Astrocyte (in vitro differentiated cells and primary cell): ENCODE data around the gene AUTS2. TPM values are rescaled to one million over a fixed set of nuclear protein-coding genes. Genes with fewer than 3 reads are reported as not detected.

ENCODE experiments used
- DNase-seq: peaks from one replicate; pipeline ENCODE4 v3.0.0-alpha.2; 2010; ENCODE audit warnings: low read depth
- FAIRE-seq: peaks from 2 replicates; lab custom pipeline; 2011; peaks lifted over from hg19 to GRCh38; lab: Jason Lieb, UNC
- H2AFZ ChIP-seq: 2 replicates; pipeline ENCODE4 v1.6.0; 2012; ENCODE audit warnings: low read depth, low read length, inconsistent platforms
- H3K27ac ChIP-seq: 2 replicates; pipeline ENCODE4 v1.5.1; 2011; ENCODE audit warnings: low read depth, low read length, inconsistent platforms
- H3K27me3 ChIP-seq: 2 replicates; pipeline ENCODE4 v1.6.0; 2011; ENCODE audit warnings: low read length, inconsistent platforms; ENCODE audit not compliant: insufficient read depth
- H3K36me3 ChIP-seq: 2 replicates; pipeline ENCODE4 v1.5.1; 2011; ENCODE audit warnings: low read length, inconsistent platforms; ENCODE audit not compliant: insufficient read depth
- H3K4me1 ChIP-seq: 2 replicates; pipeline ENCODE4 v1.5.1; 2011; ENCODE audit warnings: low read length, inconsistent platforms; ENCODE audit not compliant: insufficient read depth
- H3K4me2 ChIP-seq: 2 replicates; pipeline ENCODE4 v1.6.0; 2012; ENCODE audit warnings: low read length, inconsistent platforms
- H3K4me3 ChIP-seq: 2 replicates; pipeline ENCODE4 v1.5.1; 2011; ENCODE audit warnings: low read depth, mild to moderate bottlenecking, low read length, inconsistent platforms; ENCODE audit not compliant: insufficient read depth
- H3K79me2 ChIP-seq: 2 replicates; pipeline ENCODE4 v1.6.0; 2012; ENCODE audit warnings: mild to moderate bottlenecking, low read length, inconsistent platforms; ENCODE audit not compliant: insufficient read depth
- H3K9ac ChIP-seq: 2 replicates; pipeline ENCODE4 v1.6.0; 2012; ENCODE audit warnings: mild to moderate bottlenecking, low read length, inconsistent platforms
- H3K9me3 ChIP-seq: 2 replicates; pipeline ENCODE4 v1.5.1; 2012; ENCODE audit warnings: low read depth, mild to moderate bottlenecking, low read length, inconsistent platforms; ENCODE audit not compliant: insufficient read depth
- H4K20me1 ChIP-seq: 2 replicates; pipeline ENCODE4 v1.6.0; 2012; ENCODE audit warnings: low read length, inconsistent platforms; ENCODE audit not compliant: insufficient read depth
- H3K27ac Mint-ChIP-seq: one replicate; pipeline ENCODE4 v1.8.0; 2021; ENCODE audit warnings: mild to moderate bottlenecking, mixed read lengths; ENCODE audit not compliant: unreplicated experiment
- H3K27me3 Mint-ChIP-seq: one replicate; pipeline ENCODE4 v1.8.0; 2021; ENCODE audit warnings: low read depth, mixed read lengths; ENCODE audit not compliant: unreplicated experiment
- H3K36me3 Mint-ChIP-seq: one replicate; pipeline ENCODE4 v1.8.0; 2021; ENCODE audit warnings: low read depth, mixed read lengths; ENCODE audit not compliant: unreplicated experiment
- H3K4me1 Mint-ChIP-seq: one replicate; pipeline ENCODE4 v1.8.0; 2021; ENCODE audit warnings: low read depth, mixed read lengths; ENCODE audit not compliant: unreplicated experiment
- H3K4me3 Mint-ChIP-seq: one replicate; pipeline ENCODE4 v1.8.0; 2021; ENCODE audit warnings: mild to moderate bottlenecking, moderate library complexity, mixed read lengths; ENCODE audit not compliant: unreplicated experiment
- H3K9me3 Mint-ChIP-seq: one replicate; pipeline ENCODE4 v1.8.0; 2021; ENCODE audit warnings: mild to moderate bottlenecking, mixed read lengths; ENCODE audit not compliant: unreplicated experiment
- EZH2 ChIP-seq: IDR thresholded peaks from 2 replicates; pipeline ENCODE4 v1.6.1; 2012; ENCODE audit warnings: mild to moderate bottlenecking, low read length, inconsistent platforms; ENCODE audit not compliant: insufficient read depth
- total RNA-seq: library from RNA; stranded (reverse); gene quantifications from 2 replicates; pipeline ENCODE4 v1.2.1, GENCODE V29; 2021
- TF ChIP-seq, protein P1 (sequence below): IDR thresholded peaks from 2 replicates; pipeline ENCODE4 v1.5.1; 2011; ENCODE audit warnings: low read depth, mild to moderate bottlenecking, inconsistent platforms, low read length, moderate library complexity; ENCODE audit not compliant: insufficient read depth

AUTS2 gene
- total RNA-seq, 1 donor from 2014 or later: 73.2 TPM

DNA sequence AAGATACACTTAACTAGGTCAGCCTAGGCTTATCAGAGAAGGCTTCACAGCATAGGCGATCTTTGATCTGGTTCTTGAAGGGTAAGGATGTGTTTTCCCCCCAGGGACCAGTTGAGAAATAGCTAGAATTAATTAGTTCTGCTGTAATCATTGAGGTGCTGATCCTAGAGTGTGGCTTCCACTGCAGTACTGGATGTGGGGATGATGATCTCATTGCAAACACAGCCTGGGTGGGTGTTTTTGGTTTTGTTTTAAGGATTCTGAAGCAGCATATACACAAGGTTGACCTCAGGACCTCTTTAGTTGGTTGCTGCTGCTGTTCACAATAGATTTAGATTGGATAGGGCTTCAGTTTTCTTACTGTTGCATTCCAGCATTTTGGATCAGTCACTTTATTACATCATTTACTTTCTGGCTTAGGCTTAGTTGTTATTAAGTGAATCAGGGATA, 159.7 kb downstream of the AUTS2 start:
- peaks cover 10% of the 10 kb centered on the region for H3K4me1 ChIP-seq
- no peaks in the 10 kb centered on the region for H3K9me3 Mint-ChIP-seq
- no peaks in the 10 kb centered on the region for H3K36me3 ChIP-seq
- H3K79me2 ChIP-seq: peaks cover 4% of the 10 kb centered on the region
- no peak overlapping the region for H2AFZ ChIP-seq
- FAIRE-seq (no peak), DNase-seq (peak; percentile 75)
- H3K36me3 Mint-ChIP-seq: no peaks in the 10 kb centered on the region
- no peak overlapping the region for H3K9ac ChIP-seq
- peak overlapping the region; percentile 50 for H3K27ac Mint-ChIP-seq
- no peaks in the 10 kb centered on the region for H3K27me3 Mint-ChIP-seq
- H3K9me3 ChIP-seq: no peaks in the 10 kb centered on the region
- H3K4me1 Mint-ChIP-seq: peaks cover 58% of the 10 kb centered on the region
- no peak overlapping the region for H3K4me2 ChIP-seq
- TF ChIP-seq, protein P1, sequence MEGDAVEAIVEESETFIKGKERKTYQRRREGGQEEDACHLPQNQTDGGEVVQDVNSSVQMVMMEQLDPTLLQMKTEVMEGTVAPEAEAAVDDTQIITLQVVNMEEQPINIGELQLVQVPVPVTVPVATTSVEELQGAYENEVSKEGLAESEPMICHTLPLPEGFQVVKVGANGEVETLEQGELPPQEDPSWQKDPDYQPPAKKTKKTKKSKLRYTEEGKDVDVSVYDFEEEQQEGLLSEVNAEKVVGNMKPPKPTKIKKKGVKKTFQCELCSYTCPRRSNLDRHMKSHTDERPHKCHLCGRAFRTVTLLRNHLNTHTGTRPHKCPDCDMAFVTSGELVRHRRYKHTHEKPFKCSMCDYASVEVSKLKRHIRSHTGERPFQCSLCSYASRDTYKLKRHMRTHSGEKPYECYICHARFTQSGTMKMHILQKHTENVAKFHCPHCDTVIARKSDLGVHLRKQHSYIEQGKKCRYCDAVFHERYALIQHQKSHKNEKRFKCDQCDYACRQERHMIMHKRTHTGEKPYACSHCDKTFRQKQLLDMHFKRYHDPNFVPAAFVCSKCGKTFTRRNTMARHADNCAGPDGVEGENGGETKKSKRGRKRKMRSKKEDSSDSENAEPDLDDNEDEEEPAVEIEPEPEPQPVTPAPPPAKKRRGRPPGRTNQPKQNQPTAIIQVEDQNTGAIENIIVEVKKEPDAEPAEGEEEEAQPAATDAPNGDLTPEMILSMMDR: no peak
- TF ChIP-seq EZH2: no peak
- no peak overlapping the region for H3K4me3 ChIP-seq
- H4K20me1 ChIP-seq: peaks cover 68% of the 10 kb centered on the region
- H3K27me3 ChIP-seq: no peaks in the 10 kb centered on the region
- H3K27ac ChIP-seq: no peak overlapping the region
- no peak overlapping the region for H3K4me3 Mint-ChIP-seq

DNA sequence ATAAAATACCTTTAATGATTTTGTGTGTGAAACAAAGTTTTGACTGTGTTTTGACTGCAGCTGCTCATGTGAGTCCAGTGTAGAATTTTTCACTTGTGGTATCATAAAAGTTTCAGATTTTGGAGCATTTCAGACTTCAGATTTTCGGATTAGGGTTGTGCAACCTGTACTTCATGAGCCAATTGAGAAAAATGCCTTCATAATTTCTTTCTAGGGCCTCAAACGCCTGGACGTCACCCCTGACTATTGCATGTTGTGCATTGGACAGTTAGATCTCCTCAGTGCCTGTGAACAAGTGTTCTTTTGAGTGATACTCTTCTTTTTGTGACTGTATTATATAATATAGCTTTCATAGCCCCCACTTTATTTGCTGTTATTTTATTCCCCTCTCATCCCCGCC, 161.1 kb downstream of the AUTS2 start:
- peaks cover 9% of the 10 kb centered on the region for H3K79me2 ChIP-seq
- H3K27ac ChIP-seq: no peak overlapping the region
- H3K9ac ChIP-seq: no peak overlapping the region
- no peak overlapping the region for H2AFZ ChIP-seq
- H3K27ac Mint-ChIP-seq: no peak overlapping the region
- H3K27me3 ChIP-seq: no peaks in the 10 kb centered on the region
- H3K36me3 ChIP-seq: no peaks in the 10 kb centered on the region
- H3K4me3 Mint-ChIP-seq: no peak overlapping the region
- H3K9me3 Mint-ChIP-seq: no peaks in the 10 kb centered on the region
- peaks cover 10% of the 10 kb centered on the region for H3K4me1 ChIP-seq
- DNase-seq (no peak), FAIRE-seq (no peak)
- TF ChIP-seq EZH2: no peak
- TF ChIP-seq, protein P1: no peak
- peaks cover 45% of the 10 kb centered on the region for H3K4me1 Mint-ChIP-seq
- no peak overlapping the region for H3K4me3 ChIP-seq
- no peak overlapping the region for H3K4me2 ChIP-seq
- no peaks in the 10 kb centered on the region for H3K36me3 Mint-ChIP-seq
- H4K20me1 ChIP-seq: peaks cover 65% of the 10 kb centered on the region
- H3K27me3 Mint-ChIP-seq: no peaks in the 10 kb centered on the region
- no peaks in the 10 kb centered on the region for H3K9me3 ChIP-seq

DNA sequence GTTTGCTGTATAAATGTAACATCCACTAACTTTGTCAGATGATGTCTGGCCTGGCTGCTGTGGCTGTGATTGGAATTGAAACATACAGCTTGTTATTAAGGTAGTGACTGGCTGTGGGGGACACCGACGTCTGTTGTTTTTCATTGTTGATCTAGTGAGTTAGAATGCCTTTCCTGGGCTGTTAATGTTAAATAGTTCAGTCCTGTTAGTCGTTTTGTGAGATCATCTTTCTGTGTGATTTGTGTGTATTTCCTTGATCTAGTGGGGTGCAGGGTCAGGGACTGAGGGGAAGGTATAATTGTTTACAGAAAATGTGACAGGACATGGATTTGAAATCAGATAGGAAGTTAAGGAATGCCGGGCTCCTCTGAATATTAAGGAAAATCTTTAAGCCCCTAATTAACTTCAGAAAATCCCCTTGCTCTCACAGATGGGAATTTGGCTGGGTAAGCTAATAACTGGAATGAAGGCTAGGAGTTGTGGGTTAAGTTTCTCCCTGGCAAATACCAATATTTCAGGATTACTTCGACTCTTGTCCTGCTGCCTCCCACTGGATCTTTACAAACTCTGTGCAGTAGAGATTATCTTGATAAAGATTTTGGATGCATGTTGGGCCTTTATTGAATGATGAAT, 163.1 kb downstream of the AUTS2 start:
- H3K79me2 ChIP-seq: peaks cover 17% of the 10 kb centered on the region
- FAIRE-seq (no peak), DNase-seq (no peak)
- no peaks in the 10 kb centered on the region for H3K9me3 ChIP-seq
- no peaks in the 10 kb centered on the region for H3K36me3 Mint-ChIP-seq
- H3K27me3 ChIP-seq: no peaks in the 10 kb centered on the region
- peaks cover 33% of the 10 kb centered on the region for H3K4me1 Mint-ChIP-seq
- no peak overlapping the region for H3K4me3 Mint-ChIP-seq
- no peak overlapping the region for H2AFZ ChIP-seq
- H4K20me1 ChIP-seq: peaks cover 60% of the 10 kb centered on the region
- H3K9me3 Mint-ChIP-seq: peaks cover 1% of the 10 kb centered on the region
- no peak for TF ChIP-seq EZH2
- TF ChIP-seq, protein P1: no peak
- no peak overlapping the region for H3K27ac ChIP-seq
- no peak overlapping the region for H3K4me2 ChIP-seq
- peaks cover 10% of the 10 kb centered on the region for H3K4me1 ChIP-seq
- H3K27ac Mint-ChIP-seq: no peak overlapping the region
- no peak overlapping the region for H3K9ac ChIP-seq
- no peaks in the 10 kb centered on the region for H3K36me3 ChIP-seq
- no peak overlapping the region for H3K4me3 ChIP-seq
- no peaks in the 10 kb centered on the region for H3K27me3 Mint-ChIP-seq
